H1 (cell line): ENCODE measurements around the gene EXOC1L. TPM values are rescaled to one million over a fixed set of nuclear protein-coding genes. Genes with fewer than 3 reads are reported as not detected.

Source experiments
- CTCF ChIA-PET: fragments of 300-600 bp; sonication (Branson Sonifier 250); formaldehyde crosslinking; loops from one replicate; lab custom pipeline; 2021; ENCODE audit not compliant: partially characterized antibody; lab: Charles Lee
- POLR2A ChIA-PET: fragments of 300-600 bp; sonication (Branson Sonifier 250); formaldehyde crosslinking; loops from one replicate; lab custom pipeline; 2021; ENCODE audit warnings: inconsistent platforms; ENCODE audit not compliant: partially characterized antibody; lab: Charles Lee
- DNase-seq, 2 experiments: peaks; one replicate each; pipeline versions ENCODE4 v3.0.0 to v3.0.0-alpha.2; 2010 to 2022; ENCODE audit warnings: low spot score in 2 of 2, low read depth in 1 of 2, mixed read lengths in 1 of 2
- FAIRE-seq: peaks from 2 replicates; lab custom pipeline; 2011; peaks lifted over from hg19 to GRCh38; lab: Jason Lieb, UNC
- H2AFZ ChIP-seq: 2 replicates; pipeline ENCODE4 v1.8.1; 2012; ENCODE audit warnings: low read length, inconsistent platforms
- H2AK5ac ChIP-seq: 2 replicates; pipeline ENCODE4 v1.6.1; 2013; ENCODE audit warnings: low read depth, low read length
- H2BK120ac ChIP-seq: replicated peaks from 2 replicates; pipeline ENCODE3; 2013; ENCODE audit warnings: low read depth, low read length, inconsistent platforms
- H2BK12ac ChIP-seq: 2 replicates; pipeline ENCODE4 v1.6.1; 2013; ENCODE audit warnings: low read depth, low read length
- H2BK15ac ChIP-seq: 2 replicates; pipeline ENCODE4 v1.6.1; 2013; ENCODE audit warnings: low read length
- H2BK20ac ChIP-seq: 2 replicates; pipeline ENCODE4 v1.6.1; 2013; ENCODE audit warnings: low read length
- H2BK5ac ChIP-seq: 2 replicates; pipeline ENCODE4 v1.6.1; 2013; ENCODE audit warnings: low read depth, low read length
- H3K14ac ChIP-seq: 2 replicates; pipeline ENCODE4 v1.6.1; 2013; ENCODE audit warnings: inconsistent platforms; ENCODE audit not compliant: insufficient read length
- H3K18ac ChIP-seq: 2 replicates; pipeline ENCODE4 v1.6.1; 2013; ENCODE audit warnings: low read length; ENCODE audit errors: extremely low read depth
- H3K23ac ChIP-seq: 2 replicates; pipeline ENCODE4 v1.6.1; 2013; ENCODE audit warnings: inconsistent platforms; ENCODE audit not compliant: insufficient read length
- H3K23me2 ChIP-seq: 2 replicates; pipeline ENCODE4 v1.6.1; 2013; ENCODE audit warnings: low read depth, low read length
- H3K27ac ChIP-seq: 2 replicates; pipeline ENCODE4 v1.6.1; 2011; ENCODE audit warnings: low read depth, low read length, inconsistent platforms
- H3K27me3 ChIP-seq, 4 experiments: replicated peaks in 1 of 4; 1 replicate in 1 of 4; 2 replicates in 3 of 4; pipeline versions ENCODE4 v1.6.1 to v1.8.1; 2011 to 2013; ENCODE audit warnings: low read length in 3 of 4, mild to moderate bottlenecking in 3 of 4, inconsistent platforms in 2 of 4, mixed read lengths in 2 of 4, moderate library complexity in 1 of 4; ENCODE audit not compliant: control insufficient read depth in 3 of 4, insufficient read depth in 3 of 4; ENCODE audit errors: extremely low read depth in 1 of 4
- H3K36me3 ChIP-seq, 4 experiments: 2 replicates each; pipeline versions ENCODE4 v1.6.1 to v1.8.1; 2011 to 2013; ENCODE audit warnings: mild to moderate bottlenecking in 4 of 4, low read length in 3 of 4, moderate library complexity in 2 of 4, control low read depth in 1 of 4, inconsistent platforms in 1 of 4; ENCODE audit not compliant: insufficient read depth in 4 of 4, control insufficient read depth in 2 of 4
- H3K4ac ChIP-seq: replicated peaks from 2 replicates; pipeline ENCODE3; 2013; ENCODE audit warnings: low read length, low read depth, mixed read lengths, inconsistent platforms; ENCODE audit not compliant: insufficient read length
- H3K4me1 ChIP-seq, 4 experiments: replicated peaks in 1 of 4; 1 replicate in 1 of 4; 2 replicates in 3 of 4; pipeline versions ENCODE4 v1.6.1 to v1.8.1; 2011 to 2013; ENCODE audit warnings: low read length in 3 of 4, inconsistent platforms in 2 of 4, mixed read lengths in 1 of 4; ENCODE audit not compliant: insufficient read depth in 4 of 4, control insufficient read depth in 3 of 4
- H3K4me2 ChIP-seq, 2 experiments: 2 replicates each; pipeline versions ENCODE4 v1.6.1 to v1.8.1; 2011 to 2013; ENCODE audit warnings: low read depth in 2 of 2, low read length in 2 of 2, control low read depth in 1 of 2, inconsistent platforms in 1 of 2, mild to moderate bottlenecking in 1 of 2; ENCODE audit not compliant: insufficient read depth in 1 of 2
- H3K4me3 ChIP-seq, 4 experiments: fragments of 200-600, 300-600 bp in 1 of 4; sonication (generic), shearing (Covaris generic), sonication (Bioruptor Twin) in 1 of 4; 2 replicates each; pipeline versions ENCODE4 v1.5.1 to v1.8.1; 2011 to 2016; ENCODE audit warnings: low read length in 4 of 4, low read depth in 3 of 4, control low read depth in 2 of 4, inconsistent platforms in 2 of 4, mild to moderate bottlenecking in 2 of 4, mixed read lengths in 1 of 4, moderate library complexity in 1 of 4; ENCODE audit not compliant: insufficient read depth in 2 of 4; ENCODE audit errors: extremely low read depth in 1 of 4
- H3K56ac ChIP-seq: replicated peaks from 2 replicates; pipeline ENCODE3; 2013; ENCODE audit warnings: low read depth, mild to moderate bottlenecking, mixed read lengths, low read length, inconsistent platforms; ENCODE audit not compliant: insufficient read length
- H3K79me1 ChIP-seq: 2 replicates; pipeline ENCODE4 v1.6.1; 2013; ENCODE audit warnings: low read depth, low read length, control low read depth
- H3K79me2 ChIP-seq, 2 experiments: 2 replicates each; pipeline versions ENCODE4 v1.6.1 to v1.8.1; 2012 to 2013; ENCODE audit warnings: low read length in 2 of 2, mild to moderate bottlenecking in 2 of 2, inconsistent platforms in 1 of 2; ENCODE audit not compliant: insufficient read depth in 2 of 2, control insufficient read depth in 1 of 2
- H3K9ac ChIP-seq, 4 experiments: replicated peaks in 1 of 4; 1 replicate in 1 of 4; 2 replicates in 3 of 4; pipeline versions ENCODE4 v1.6.1 to v1.8.1; 2011 to 2013; ENCODE audit warnings: low read depth in 3 of 4, low read length in 3 of 4, control low read depth in 2 of 4, mild to moderate bottlenecking in 2 of 4, moderate library complexity in 2 of 4, inconsistent platforms in 1 of 4; ENCODE audit errors: extremely low read depth in 1 of 4
- H3K9me3 ChIP-seq, 2 experiments: 2 replicates each; pipeline versions ENCODE4 v1.6.1 to v1.8.1; 2012 to 2013; ENCODE audit warnings: mild to moderate bottlenecking in 2 of 2, moderate library complexity in 2 of 2, control low read depth in 1 of 2, inconsistent platforms in 1 of 2, low read depth in 1 of 2, low read length in 1 of 2, mixed read lengths in 1 of 2; ENCODE audit not compliant: insufficient read depth in 2 of 2
- H4K20me1 ChIP-seq, 2 experiments: replicated peaks in 1 of 2; 2 replicates each; pipeline versions ENCODE3 to v1.8.1; 2011 to 2013; ENCODE audit warnings: inconsistent platforms in 2 of 2, low read length in 2 of 2, mild to moderate bottlenecking in 1 of 2; ENCODE audit not compliant: insufficient read depth in 2 of 2, control insufficient read depth in 1 of 2
- H4K5ac ChIP-seq: 2 replicates; pipeline ENCODE4 v1.6.1; 2013; ENCODE audit warnings: low read length, low read depth, mixed read lengths, inconsistent platforms; ENCODE audit not compliant: insufficient read length
- H4K8ac ChIP-seq: 2 replicates; pipeline ENCODE4 v1.8.0; 2013; ENCODE audit warnings: mild to moderate bottlenecking, moderate library complexity, low read length, inconsistent platforms; ENCODE audit not compliant: insufficient read depth; ENCODE audit errors: extremely low read depth
- H4K91ac ChIP-seq: replicated peaks from 2 replicates; pipeline ENCODE3; 2013; ENCODE audit warnings: low read length, mixed read lengths, inconsistent platforms; ENCODE audit not compliant: insufficient read length
- FOSL1 ChIP-seq: IDR thresholded peaks from 2 replicates; pipeline ENCODE4 v1.6.1; 2011; ENCODE audit warnings: mild to moderate bottlenecking, low read depth, low read length, moderate library complexity; ENCODE audit not compliant: insufficient read depth
- HDAC6 ChIP-seq: IDR thresholded peaks from one replicate; pipeline ENCODE4 v1.7.1; 2012; ENCODE audit warnings: low read depth, mild to moderate bottlenecking, inconsistent platforms, low read length, moderate library complexity
- MAX ChIP-seq: IDR thresholded peaks from 2 replicates; pipeline ENCODE4 v1.6.1; 2012; ENCODE audit warnings: inconsistent platforms
- NRF1 ChIP-seq: IDR thresholded peaks from 2 replicates; pipeline ENCODE4 v1.6.1; 2011; ENCODE audit warnings: mild to moderate bottlenecking, low read depth, low read length, improper control_type of control experiment
- POLR2A ChIP-seq, 2 experiments: IDR thresholded peaks; 1 replicate in 1 of 2; 2 replicates in 1 of 2; pipeline ENCODE4 v1.6.1; 2011; ENCODE audit warnings: low read depth in 2 of 2, low read length in 2 of 2, mild to moderate bottlenecking in 2 of 2; ENCODE audit errors: control extremely low read depth in 1 of 2
- POU5F1 ChIP-seq: IDR thresholded peaks from 2 replicates; pipeline ENCODE4 v1.6.1; 2011; ENCODE audit warnings: low read depth, mild to moderate bottlenecking, low read length, moderate library complexity
- RAD21 ChIP-seq, 2 experiments: IDR thresholded peaks in 1 of 2; conservative IDR thresholded peaks in 1 of 2; 2 replicates each; pipeline ENCODE4 v1.6.1; 2011; ENCODE audit warnings: low read depth in 2 of 2, low read length in 2 of 2, improper control_type of control experiment in 1 of 2, inconsistent platforms in 1 of 2, mild to moderate bottlenecking in 1 of 2, moderate library complexity in 1 of 2
- RFX5 ChIP-seq: IDR thresholded peaks from 2 replicates; pipeline ENCODE4 v1.6.1; 2011; ENCODE audit warnings: low read depth, low read length, improper control_type of control experiment, borderline replicate concordance
- RXRA ChIP-seq: IDR thresholded peaks from 2 replicates; pipeline ENCODE4 v1.6.1; 2011; ENCODE audit warnings: low read depth, mild to moderate bottlenecking, low read length, moderate library complexity; ENCODE audit not compliant: insufficient read depth
- SIX5 ChIP-seq: IDR thresholded peaks from 2 replicates; pipeline ENCODE4 v1.6.1; 2011; ENCODE audit warnings: mild to moderate bottlenecking, low read depth, low read length
- SP2 ChIP-seq: IDR thresholded peaks from 2 replicates; pipeline ENCODE4 v1.6.1; 2012; ENCODE audit warnings: mild to moderate bottlenecking, low read length, inconsistent platforms
- TBP ChIP-seq: IDR thresholded peaks from 2 replicates; pipeline ENCODE4 v1.6.1; 2011; ENCODE audit warnings: low read depth, low read length, improper control_type of control experiment
- TEAD4 ChIP-seq: IDR thresholded peaks from 2 replicates; pipeline ENCODE4 v1.6.1; 2012; ENCODE audit warnings: low read depth, low read length, inconsistent platforms, mixed read lengths
- WGBS, 2 experiments: shearing (Covaris generic) in 1 of 2; methylation state at CpG; one replicate each; pipeline versions ENCODE4 v1.1.6 to v1.1.7; 2013 to 2015; ENCODE audit warnings: low lambda C conversion rate in 2 of 2, mixed read lengths in 2 of 2, inconsistent platforms in 1 of 2, low coverage in 1 of 2, missing lambda C conversion rate in 1 of 2; ENCODE audit not compliant: insufficient replicate concordance in 2 of 2, insufficient coverage in 1 of 2, insufficient read length in 1 of 2; ENCODE audit errors: extremely low coverage in 1 of 2, missing lambda C conversion rate in 1 of 2; 5-methylcytosine and 5-hydroxymethylcytosine counted together
- polyA plus RNA-seq, 7 experiments: library from polyadenylated mRNA; depleted of rRNA in 3 of 7; stranded (reverse) in 5 of 7; unstranded in 2 of 7; fragments of >200 nt in 5 of 7; fragments of 200-250 nt in 2 of 7; gene quantifications; 1 replicate in 5 of 7; 2 replicates in 1 of 7; 4 replicates in 1 of 7; pipeline versions ENCODE4 v1.2.1 to v1.2.3, GENCODE V29; 2011 to 2013; ENCODE audit warnings: missing spikeins in 2 of 7, mixed read lengths in 2 of 7
- total RNA-seq: library from RNA; stranded (reverse); fragmentation: NEBNext Ultra II Directional; extraction: Animal tissue kit (Norgen Biotek cat#: 25700); gene quantifications from 2 replicates; pipeline ENCODE4 v1.2.1, GENCODE V29; 2021

Gene EXOC1L
- total and polyA plus RNA-seq, 2 of the 8 experiments (the other 6 are each of a cell fraction or from before 2014, with no cell fraction given) = 0.08 TPM; not detected in 1

GRCh38 chr4:55884851-55885219 lies 65.2 kb downstream of the EXOC1L start:
- no peak overlapping the region for H3K27ac ChIP-seq
- no peak overlapping the region for H2BK5ac ChIP-seq
- H3K36me3 ChIP-seq = peaks cover 0 to 14% (median 0%) of the 10 kb centered on the region in 4 experiments; a peak in 4 of 8 replicates
- H3K23ac ChIP-seq = no peak overlapping the region
- H4K20me1 ChIP-seq = no peaks in the 10 kb centered on the region
- no peaks in the 10 kb centered on the region for H3K9me3 ChIP-seq
- no peak overlapping the region for H2AFZ ChIP-seq
- H3K18ac ChIP-seq = no peak overlapping the region
- no peak overlapping the region for H3K14ac ChIP-seq
- 56% methylated on average over 1 of the region's 1 CpG; no CpG with 5 or more reads in 1 of the 2 experiments for WGBS, 2 experiments
- no peak overlapping the region for H3K4me3 ChIP-seq
- no peak overlapping the region for H4K5ac ChIP-seq
- no peak overlapping the region for H2BK15ac ChIP-seq
- H3K4ac ChIP-seq = no peak overlapping the region
- H2BK120ac ChIP-seq = no peak overlapping the region
- H3K79me2 ChIP-seq = no peaks in the 10 kb centered on the region
- no peak for TF ChIP-seq TBP
- TF ChIP-seq FOSL1 = no peak
- TF ChIP-seq RXRA = no peak
- TF ChIP-seq POU5F1 = no peak
- no peak for TF ChIP-seq MAX
- TF ChIP-seq TEAD4 = no peak
- no peak for TF ChIP-seq NRF1
- no peak for TF ChIP-seq SIX5
- TF ChIP-seq SP2 = no peak
- TF ChIP-seq RAD21 (IDR thresholded peaks at IDR 0.05 in 1 of 2, conservative IDR thresholded peaks at IDR 0.05 in 1 of 2; ENCODE audit: low read depth in 2 of 2, low read length in 2 of 2) = no peak
- no peak for TF ChIP-seq POLR2A (IDR thresholded peaks at IDR 0.05; ENCODE audit: control extremely low read depth in 1 of 2, low read depth in 2 of 2, low read length in 2 of 2)
- no peak for TF ChIP-seq HDAC6
- TF ChIP-seq RFX5 = no peak
- TF ChIP-seq, all 59 proteins: peak for 0
- Histone ChIP-seq H3K4me2 (no peak overlapping the region), H3K27me3 (no peaks in the 10 kb centered on the region), H2AK5ac (no peak overlapping the region), H3K79me1 (no peaks in the 10 kb centered on the region), H3K56ac (no peak overlapping the region), H4K8ac (no peak overlapping the region), H2BK20ac (no peak overlapping the region), H2BK12ac (no peak overlapping the region), H3K9ac (no peak overlapping the region), H3K4me1 (no peaks in the 10 kb centered on the region), H3K23me2 (no peaks in the 10 kb centered on the region), H4K91ac (no peak overlapping the region)
- POLR2A ChIA-PET = no interaction called here
- DNase-seq (no peak), FAIRE-seq (no peak)
- CTCF ChIA-PET = no interaction called here
